GM19452 (cell line): ENCODE data around the gene VMP1.
"Not testable (repeated sequence)": the region's sequence is repeated elsewhere in the genome, so short reads cannot be mapped to it uniquely, and the experiment has no call there.

Experiments
- ATAC-seq: cut with Tn5 transposase; IDR thresholded peaks from one replicate; pipeline ENCODE4 v1.9.1; 2021; ENCODE audit not compliant: unreplicated experiment

VMP1 gene

GRCh38 chr17:59856859-59857794, 149.7 kb downstream of the VMP1 start:
- no peak for ATAC-seq

- no peak for ATAC-seq
These were observed 150.8 kb downstream of the VMP1 start for GRCh38 chr17:59858167-59858816.

GRCh38 chr17:59858932-59859331, 151.5 kb downstream of the VMP1 start:
- ATAC-seq = no peak

GRCh38 chr17:59859444-59860025, 152.1 kb downstream of the VMP1 start:
- no peak for ATAC-seq

GRCh38 chr17:59863616-59864015, 156.2 kb downstream of the VMP1 start:
- no peak for ATAC-seq

GRCh38 chr17:59869941-59870218, 162.4 kb downstream of the VMP1 start:
- ATAC-seq = no peak

GRCh38 chr17:59870482-59870881, 163.0 kb downstream of the VMP1 start:
- no peak for ATAC-seq

GRCh38 chr17:59872351-59872750, 164.9 kb downstream of the VMP1 start:
- no peak for ATAC-seq

GRCh38 chr17:59873414-59873813, 166.0 kb downstream of the VMP1 start:
- ATAC-seq = not testable (repeated sequence)

- no peak for ATAC-seq
These were observed 166.9 kb downstream of the VMP1 start for GRCh38 chr17:59874376-59874775.

GRCh38 chr17:59876107-59876506, 168.7 kb downstream of the VMP1 start:
- no peak for ATAC-seq

- no peak for ATAC-seq
These were observed 170.5 kb downstream of the VMP1 start for GRCh38 chr17:59877965-59878364.

GRCh38 chr17:59878624-59879023, 171.2 kb downstream of the VMP1 start:
- no peak for ATAC-seq

- no peak for ATAC-seq
These were observed 177.4 kb downstream of the VMP1 start for GRCh38 chr17:59884861-59885260.

- no peak for ATAC-seq
These were observed 180.8 kb downstream of the VMP1 start for GRCh38 chr17:59888145-59888750.

GRCh38 chr17:59890720-59891119, 183.3 kb downstream of the VMP1 start:
- no peak for ATAC-seq
